Activated CD4-positive, alpha-beta T cell treated with anti-CD3 and anti-CD28 coated beads for 4 hours (primary cell): ENCODE data around the gene PIGX.
"Not testable (repeated sequence)": the region's sequence is repeated elsewhere in the genome, so short reads cannot be mapped to it uniquely, and the experiment has no call there.

ENCODE experiments used
- DNase-seq, 2 donors: peaks; one replicate each; pipeline ENCODE4 v3.0.0-alpha.2; 2020

The PIGX gene

GRCh38 chr3:196706731-196707130 is 5.4 kb upstream of the PIGX start:
- no peak for DNase-seq

- no peak for DNase-seq
Measured at GRCh38 chr3:196707566-196707965, 4.6 kb upstream of the PIGX start.

GRCh38 chr3:196708467-196708866 is 3.7 kb upstream of the PIGX start:
- DNase-seq = no peak

GRCh38 chr3:196712514-196713413 is 587 bp downstream of the PIGX start:
- peak; percentile 67 to 78 for DNase-seq

GRCh38 chr3:196717162-196717561 is 5.0 kb downstream of the PIGX start:
- DNase-seq = not testable (repeated sequence)

DNA sequence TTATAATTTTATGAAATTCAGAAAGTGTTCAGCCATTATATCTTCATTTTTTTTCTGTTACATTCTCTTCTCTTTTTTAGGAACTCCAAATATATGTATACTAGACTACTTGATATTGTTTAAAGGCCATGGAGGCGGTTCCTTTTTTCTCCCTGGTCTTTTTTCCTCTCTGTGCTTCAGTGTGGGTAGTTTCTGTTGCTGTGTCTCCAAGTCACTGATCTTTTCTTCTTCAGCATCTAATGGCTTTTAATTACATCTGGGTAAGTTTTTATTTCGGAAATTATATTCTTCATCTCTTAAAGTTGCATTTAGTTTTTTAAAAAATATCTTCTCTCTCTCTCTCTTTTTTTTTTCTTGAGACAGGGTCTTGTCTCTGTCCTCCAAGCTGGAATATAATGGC is 8.9 kb downstream of the PIGX start:
- DNase-seq = no peak

DNA sequence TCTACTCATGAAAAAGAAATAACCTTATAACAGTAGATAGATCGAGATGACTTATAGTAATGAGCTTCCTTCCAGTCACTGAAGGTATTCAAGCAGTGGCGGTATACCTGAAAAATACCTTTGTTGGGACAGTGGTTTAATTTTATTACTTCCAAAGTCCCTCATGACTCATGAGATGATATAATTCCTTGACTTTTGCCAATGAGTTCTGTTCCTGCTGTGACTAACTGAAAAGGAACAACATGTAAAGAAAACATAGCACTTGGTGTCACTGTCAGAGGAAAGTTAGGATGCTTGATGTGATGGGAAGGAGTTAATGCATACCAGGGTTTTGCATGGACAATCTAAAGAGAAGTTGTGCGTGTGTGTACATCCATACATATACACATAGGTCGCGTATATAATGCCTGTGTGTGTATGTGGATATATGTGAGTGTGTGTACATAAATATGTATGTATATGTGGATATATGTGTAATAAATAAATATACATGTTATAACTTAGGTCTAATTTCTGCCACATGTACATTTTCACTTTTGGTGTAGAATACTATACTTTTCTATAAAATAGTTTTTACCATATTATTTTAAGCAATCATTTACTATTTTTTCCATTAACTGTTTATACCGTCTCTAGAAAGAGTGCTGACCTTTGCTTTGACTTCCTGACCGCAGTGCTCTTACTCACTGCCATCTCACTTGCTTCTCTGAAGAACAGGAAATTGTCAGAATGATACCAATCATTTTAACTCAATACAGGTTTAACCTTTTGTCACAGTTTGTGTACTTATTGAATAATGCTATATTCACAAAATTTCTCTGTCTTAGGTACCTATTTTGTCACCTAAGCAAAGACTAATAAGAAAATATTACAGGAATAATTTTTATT is 14.9 kb downstream of the PIGX start:
- peak in 1 of 2 donors; percentile 27 for DNase-seq

GRCh38 chr3:196735751-196736150 is 23.6 kb downstream of the PIGX start:
- DNase-seq = no peak

DNA sequence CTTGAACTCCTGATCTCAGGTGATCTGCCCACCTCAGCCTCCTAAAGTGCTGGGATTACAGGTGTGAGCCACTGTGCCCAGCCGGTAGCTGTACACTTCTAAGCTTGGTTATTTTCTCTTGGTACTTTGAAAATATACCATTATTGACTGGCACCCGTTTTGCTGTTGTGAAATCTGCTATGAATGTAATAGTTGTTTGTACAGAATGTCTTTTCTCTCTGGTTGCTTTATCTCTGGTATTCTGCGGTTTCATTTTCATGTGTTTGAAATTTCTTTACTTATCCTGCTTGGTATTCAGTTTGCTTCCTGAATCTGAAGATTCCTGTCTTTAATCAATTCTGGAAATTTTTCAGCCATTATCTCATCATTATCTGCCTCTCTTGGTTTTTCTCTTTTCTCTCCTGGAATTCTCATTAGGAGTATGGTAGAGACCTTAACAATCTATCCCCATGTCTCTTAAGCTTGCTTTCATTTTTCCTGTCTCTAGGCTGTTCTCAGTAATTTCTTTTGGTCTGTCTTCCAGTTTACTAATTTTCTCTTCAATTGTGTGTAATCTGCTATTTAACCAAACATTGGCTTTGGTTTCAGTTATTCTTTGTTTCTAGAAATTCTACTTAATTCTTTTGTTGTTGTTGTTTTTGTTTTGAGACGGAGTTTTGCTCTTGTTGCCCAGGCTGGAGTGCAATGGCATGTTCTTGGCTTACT is 24.6 kb downstream of the PIGX start:
- no peak for DNase-seq

DNA sequence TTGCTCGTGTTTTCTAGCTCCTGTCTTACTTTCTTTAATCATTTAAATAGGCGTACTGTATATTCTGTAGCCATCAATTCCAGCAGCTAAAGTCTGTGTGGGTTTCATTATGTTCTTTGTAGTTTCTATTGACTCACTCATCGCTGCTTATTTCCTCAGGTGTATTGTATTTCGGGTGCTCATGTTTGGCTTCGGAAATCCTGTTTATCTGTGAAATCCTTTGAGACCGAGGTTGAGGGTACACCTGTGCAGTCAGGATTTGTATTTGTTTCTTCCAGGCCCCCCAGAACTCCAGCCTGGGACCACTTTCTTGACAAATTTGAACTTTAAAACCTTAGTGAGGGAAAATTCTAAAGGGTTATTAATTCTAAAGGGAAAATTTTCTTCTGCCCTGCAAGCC is 25.5 kb downstream of the PIGX start:
- no peak for DNase-seq

DNA sequence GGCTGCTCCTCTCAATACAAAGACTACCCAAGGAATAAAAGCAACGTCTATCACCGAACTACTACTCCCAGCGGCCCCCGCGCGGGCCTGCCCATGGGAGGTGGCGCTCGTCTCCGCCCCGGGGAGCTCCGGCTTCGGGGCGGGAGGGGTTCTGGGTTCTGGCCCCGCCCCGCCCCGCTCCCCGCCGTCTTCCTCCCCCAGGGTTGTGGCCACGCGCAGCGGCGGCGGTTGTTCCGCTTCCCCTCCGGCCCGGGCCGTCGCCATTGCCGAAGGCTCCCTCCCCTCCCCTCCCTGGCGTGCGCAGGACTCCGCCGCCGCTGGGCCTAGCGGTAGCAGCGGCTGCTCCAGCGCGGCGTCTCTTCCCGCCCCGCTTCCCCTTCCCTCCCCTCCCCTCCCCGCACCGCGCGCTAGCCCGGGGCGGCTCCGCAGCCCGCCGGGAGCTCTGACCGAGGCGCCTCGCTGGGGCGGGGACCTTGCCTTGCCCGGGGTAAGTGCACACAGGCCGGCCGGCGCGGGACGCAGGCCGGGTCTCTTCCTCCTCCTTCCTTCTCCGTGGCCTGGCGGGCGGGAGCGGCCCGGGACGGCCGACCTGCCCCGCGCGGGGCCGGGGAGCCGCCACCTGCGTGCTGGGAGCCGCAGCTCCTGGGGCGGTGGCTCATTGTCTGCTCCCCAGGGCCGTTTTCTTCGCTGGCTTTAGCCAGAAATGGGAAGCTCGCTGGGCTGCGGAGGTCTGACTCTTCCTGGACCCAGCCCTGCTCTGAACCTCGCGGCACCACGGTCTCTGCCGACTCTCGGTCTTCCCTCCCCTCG is 27.7 kb downstream of the PIGX start, which contains the start of gene PAK2:
PAK2 (plus strand) TSS at position 187 of the 810 bp plus-strand sequence. CDS start 42,790 bp downstream, outside the sequence.
- peak; percentile 90 to 92 for DNase-seq

DNA sequence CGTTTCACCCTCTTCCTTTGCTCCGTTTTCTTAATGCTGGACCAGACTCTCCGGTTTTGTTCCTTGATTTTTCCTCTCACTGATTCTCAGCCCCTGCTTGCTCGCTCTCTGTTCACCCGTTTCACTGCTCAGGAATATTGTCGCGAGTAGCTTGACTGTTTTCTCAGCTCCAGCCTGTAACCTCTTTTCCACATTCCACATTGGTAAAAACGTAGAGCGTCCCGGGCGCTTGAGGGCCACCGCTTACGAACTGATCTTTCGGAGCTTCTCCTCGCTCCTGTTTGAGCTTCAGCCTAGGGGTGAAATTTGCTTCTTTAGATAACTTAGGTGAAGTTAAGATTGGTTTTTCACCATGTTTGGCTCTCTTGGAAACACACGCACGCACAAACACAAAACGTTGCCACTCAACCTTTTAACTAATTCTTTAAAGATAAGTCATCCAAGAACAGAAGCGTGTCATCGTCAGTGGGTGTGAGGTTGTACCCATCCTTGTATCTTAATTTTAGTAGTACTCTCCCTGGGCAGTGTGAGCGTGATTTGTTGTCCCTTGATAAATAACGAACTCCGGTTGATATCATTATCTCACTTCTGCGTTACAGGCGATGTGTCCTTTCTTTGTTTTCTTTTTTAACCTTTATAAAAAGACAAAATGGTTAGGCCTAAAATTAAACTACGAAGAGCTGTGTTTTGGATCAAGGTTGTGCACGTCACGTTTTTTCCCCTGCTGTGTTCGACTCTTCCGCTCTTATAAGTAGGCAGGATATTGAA is 28.5 kb downstream of the PIGX start:
- peak; percentile 46 to 50 for DNase-seq

DNA sequence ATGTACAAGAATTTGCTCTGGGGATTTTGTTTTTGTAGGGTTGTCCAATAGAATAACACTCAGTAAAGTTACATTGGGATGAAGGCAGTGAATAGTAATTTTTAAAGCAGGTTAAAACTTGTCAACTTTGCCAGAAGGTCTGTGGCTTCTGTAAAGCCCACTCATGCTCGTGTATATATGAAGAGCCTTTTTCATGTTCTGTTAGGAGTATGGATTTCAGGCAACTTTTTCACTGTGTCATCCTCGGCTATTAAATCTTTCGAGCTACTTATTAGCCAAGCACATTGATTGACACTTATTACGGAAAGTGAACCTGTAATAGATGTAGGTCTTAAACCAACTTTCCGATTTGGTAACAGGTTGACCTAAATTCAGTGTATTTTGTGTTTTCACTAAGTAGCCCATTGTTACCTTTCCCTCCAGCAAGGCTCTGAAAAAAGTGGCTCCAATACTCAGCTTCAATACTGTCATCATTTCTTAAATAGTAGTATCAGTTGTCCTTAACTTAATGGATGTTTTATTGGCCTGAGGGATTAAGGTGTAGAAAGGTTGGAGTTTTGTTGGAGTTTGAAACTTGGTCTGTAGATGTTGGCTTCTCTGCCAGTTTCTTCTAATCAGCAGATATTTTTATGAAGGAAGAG is 29.2 kb downstream of the PIGX start:
- no peak for DNase-seq

DNA sequence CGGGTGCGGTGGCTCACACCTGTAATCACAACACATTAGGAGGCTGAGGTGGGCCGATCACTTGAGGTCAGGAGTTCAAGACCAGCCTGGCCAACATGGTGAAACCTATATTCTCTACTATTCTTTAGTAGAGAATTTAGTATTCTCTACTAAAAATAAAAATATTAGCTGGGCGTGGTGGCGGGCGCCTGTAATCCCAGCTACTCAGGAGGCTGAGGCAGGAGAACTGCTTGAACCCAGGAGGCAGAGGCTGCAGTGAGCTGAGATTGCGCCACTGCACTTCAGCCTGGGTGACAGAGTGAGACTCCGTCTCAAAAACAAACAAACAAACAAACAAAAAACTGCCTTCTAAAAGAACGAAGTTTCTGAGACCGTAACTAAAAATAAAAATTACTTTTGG is 31.4 kb downstream of the PIGX start:
- DNase-seq = not testable (repeated sequence)

DNA sequence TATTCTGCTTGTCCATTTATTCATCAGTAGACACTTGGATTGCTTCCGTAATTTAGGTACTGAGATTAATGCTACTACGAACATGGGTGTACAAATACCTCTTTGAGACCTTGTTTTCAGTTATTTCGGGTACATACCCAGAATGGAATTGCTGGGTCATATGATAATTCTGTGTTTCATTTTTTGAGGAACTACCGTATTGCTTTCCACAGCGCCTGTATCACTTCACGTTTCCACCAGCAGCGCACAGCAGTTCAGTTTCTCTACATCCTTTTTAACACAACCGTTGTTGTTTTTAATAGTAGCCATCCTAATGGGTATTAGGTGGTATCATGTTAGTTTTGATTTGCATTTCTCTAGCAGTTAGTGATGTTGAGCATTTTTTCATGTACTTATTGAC is 36.9 kb downstream of the PIGX start:
- no peak for DNase-seq

GRCh38 chr3:196753201-196753600 is 41.0 kb downstream of the PIGX start:
- no peak for DNase-seq

- DNase-seq = no peak
Measured at GRCh38 chr3:196754091-196754981, 42.2 kb downstream of the PIGX start.

GRCh38 chr3:196756732-196757131 is 44.6 kb downstream of the PIGX start:
- no peak for DNase-seq

DNA sequence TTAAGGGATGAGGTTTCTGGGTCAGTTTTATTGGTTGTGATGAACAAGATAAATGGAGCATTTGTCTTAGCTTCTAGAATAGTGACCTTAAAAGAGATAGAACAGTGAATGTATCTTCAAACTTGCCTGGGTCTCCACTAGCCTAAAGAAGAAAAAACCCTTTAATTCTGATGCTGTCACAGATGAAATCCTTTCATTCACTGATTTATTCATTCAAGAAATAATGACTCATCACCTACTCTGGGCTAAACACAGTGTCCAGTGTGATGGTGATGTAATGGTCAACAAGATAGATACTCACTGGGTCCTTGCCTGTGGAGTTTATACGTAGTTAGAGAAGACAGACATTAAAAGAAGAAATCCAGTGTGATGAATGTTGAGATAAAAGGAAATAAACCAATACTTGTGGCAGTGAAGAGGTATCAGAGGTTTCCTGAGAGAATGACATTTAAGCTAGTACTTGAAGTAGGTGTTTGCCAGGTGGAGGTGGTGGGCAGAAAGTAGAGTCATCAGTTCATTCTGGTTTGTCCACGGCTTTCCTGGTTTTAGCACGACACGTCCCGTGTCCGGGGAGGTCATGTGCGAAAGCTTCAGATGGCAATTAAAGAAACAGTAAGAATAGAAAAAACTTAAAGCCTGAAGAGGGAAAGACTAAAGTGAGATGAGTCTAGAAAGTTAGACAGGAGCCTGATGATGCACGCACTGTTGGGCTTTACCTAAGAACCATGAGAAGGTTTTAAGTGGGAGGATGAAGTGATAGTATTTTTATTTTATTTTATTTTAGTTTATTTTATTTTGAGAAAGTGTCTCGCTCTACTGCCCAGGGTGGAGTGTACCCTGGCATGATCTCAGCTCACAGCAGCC is 45.9 kb downstream of the PIGX start:
- DNase-seq = no peak
